Peyer's patch (tissue), 4 donors: ENCODE data around the gene CAMSAP1.

Source experiments
- POLR2A ChIP-seq, 2 donors: fragments of 450-650 bp; IDR thresholded peaks; one replicate each; pipeline ENCODE4 v1.5.1; 2017; ENCODE audit warnings: antibody characterized with exemption in 2 of 2, mild to moderate bottlenecking in 2 of 2, moderate library complexity in 2 of 2
- TF ChIP-seq, protein P1 (sequence below), 6 experiments: fragments of 450-650 bp in 4 of 6; fragments of 200-600 bp in 2 of 6; sonication (generic) in 1 of 6; IDR thresholded peaks; one replicate each; pipeline ENCODE4 v1.5.1; 2017 to 2019; ENCODE audit warnings: antibody characterized with exemption in 6 of 6, mild to moderate bottlenecking in 3 of 6, moderate library complexity in 1 of 6

DNA sequence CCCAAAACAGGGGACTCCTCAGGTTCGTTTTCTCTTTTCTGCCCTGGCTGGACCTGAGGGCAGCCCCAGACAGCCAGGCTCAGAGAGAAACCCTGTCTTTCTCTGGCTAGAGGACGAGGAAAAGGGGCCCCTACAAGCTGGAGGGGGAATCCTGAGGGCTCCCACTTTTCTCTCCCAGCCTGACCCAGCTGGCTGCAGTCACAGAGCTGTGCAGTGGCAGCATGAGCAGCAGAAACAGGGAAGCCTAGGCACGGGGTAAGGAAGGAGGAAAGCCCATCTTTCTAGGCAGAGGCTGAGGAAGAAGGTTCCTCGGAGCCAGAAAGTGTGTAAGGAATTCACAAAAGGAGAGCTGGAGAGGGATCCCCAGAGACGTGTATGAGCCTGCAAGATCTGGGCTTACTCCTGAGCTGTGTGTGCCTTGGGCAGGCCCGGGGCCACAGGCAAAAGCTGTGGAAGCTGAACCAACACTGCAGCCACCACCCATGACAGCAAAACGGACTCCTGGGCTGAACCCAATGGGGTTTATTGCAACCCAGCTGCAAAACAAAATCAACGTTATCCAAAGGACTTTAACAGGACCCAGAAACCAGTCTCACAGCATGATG, 16.2 kb downstream of the CAMSAP1 start:
- TF ChIP-seq, protein P1, sequence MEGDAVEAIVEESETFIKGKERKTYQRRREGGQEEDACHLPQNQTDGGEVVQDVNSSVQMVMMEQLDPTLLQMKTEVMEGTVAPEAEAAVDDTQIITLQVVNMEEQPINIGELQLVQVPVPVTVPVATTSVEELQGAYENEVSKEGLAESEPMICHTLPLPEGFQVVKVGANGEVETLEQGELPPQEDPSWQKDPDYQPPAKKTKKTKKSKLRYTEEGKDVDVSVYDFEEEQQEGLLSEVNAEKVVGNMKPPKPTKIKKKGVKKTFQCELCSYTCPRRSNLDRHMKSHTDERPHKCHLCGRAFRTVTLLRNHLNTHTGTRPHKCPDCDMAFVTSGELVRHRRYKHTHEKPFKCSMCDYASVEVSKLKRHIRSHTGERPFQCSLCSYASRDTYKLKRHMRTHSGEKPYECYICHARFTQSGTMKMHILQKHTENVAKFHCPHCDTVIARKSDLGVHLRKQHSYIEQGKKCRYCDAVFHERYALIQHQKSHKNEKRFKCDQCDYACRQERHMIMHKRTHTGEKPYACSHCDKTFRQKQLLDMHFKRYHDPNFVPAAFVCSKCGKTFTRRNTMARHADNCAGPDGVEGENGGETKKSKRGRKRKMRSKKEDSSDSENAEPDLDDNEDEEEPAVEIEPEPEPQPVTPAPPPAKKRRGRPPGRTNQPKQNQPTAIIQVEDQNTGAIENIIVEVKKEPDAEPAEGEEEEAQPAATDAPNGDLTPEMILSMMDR (IDR thresholded peaks at IDR 0.05): no peak
- TF ChIP-seq POLR2A (IDR thresholded peaks at IDR 0.05): no peak
